ENCODE measurements around the gene CEP170B. TPM values are rescaled to one million over a fixed set of nuclear protein-coding genes. Genes with fewer than 3 reads are reported as not detected.
"Not testable (repeated sequence)": the region's sequence is repeated elsewhere in the genome, so short reads cannot be mapped to it uniquely, and the experiment has no call there.

Gene CEP170B
- polyA plus RNA-seq, 6 donors from 2014 or later, result not detected

DNA sequence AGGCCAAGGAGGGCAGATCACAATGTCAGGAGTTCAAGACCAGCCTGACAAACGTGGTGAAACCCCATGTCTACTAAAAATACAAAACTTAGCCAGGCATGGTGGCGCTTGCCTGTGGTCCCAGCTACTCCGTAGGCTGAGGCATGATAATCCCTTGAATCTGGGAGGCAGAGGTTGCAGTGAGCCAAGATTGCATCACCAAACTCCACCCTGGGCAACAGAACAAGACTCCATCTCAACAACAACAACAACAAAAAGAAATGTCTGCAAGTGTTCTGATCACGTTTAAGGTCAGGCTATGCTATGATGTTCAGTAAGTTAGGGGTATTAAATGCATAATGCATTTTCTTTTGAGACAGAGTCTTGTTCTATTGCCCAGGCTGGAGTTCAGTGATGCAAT lies 52.9 kb downstream of the CEP170B start:
- no peak overlapping the region for H3K4me3 Mint-ChIP-seq
- H3K27me3 Mint-ChIP-seq, result no peaks in the 10 kb centered on the region
- no peak for DNase-seq
- peaks cover 0 to 4% (median 0%) of the 10 kb centered on the region in 7 donors for H3K9me3 Mint-ChIP-seq
- no peaks in the 10 kb centered on the region for H3K36me3 Mint-ChIP-seq
- peak overlapping the region in 1 of 6 donors; percentile 2 for H3K27ac Mint-ChIP-seq
- ATAC-seq (ENCODE audit: low read depth in 2 of 2), result no peak
- H3K4me1 Mint-ChIP-seq, result peaks cover 3 to 26% (median 22%) of the 10 kb centered on the region in 3 donors

DNA sequence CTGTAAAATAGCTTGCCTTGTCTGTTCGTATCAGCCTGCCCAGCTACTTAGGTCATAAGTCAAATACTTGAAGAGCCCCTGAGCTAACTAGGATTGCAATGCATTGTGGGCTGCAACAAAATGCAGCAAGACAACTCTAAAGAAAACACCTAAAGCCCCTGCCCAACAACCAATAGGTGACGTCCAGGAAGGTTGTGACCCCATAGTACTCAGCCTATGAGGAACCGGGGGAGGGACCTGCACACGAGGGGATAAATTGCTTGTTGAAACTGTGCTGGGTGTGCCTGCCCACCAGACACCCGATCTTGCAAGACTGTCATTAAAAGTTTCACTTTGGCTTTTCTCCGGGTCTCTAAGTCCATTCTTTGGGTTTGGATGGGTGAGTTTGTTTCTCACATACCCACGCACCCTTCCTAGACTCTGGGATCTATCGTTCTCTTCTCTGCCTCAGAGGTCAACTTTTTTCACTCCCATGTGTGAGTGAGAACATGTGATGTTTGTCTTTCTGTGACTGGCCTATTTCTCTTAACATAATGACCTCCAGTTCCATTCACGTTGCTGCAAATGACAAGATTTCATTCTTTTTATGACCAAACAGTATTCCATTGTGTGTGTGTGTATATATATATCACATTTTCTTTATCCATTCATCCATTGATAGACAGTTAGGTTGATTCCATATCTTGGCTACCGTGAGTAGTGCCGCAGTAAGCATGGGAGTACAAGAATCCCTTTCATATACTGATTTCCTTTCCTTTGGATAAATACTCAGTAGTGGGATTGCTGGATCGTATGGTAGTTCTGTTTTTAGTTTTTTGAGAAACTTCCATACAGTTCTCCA lies 54.3 kb downstream of the CEP170B start:
- not testable (repeated sequence) for DNase-seq; H3K9me3 Mint-ChIP-seq; ATAC-seq (ENCODE audit: low read depth in 2 of 2); H3K27ac Mint-ChIP-seq; H3K4me3 Mint-ChIP-seq; H3K36me3 Mint-ChIP-seq; H3K27me3 Mint-ChIP-seq
- peaks cover 16 to 33% (median 30%) of the 10 kb centered on the region in 3 donors for H3K4me1 Mint-ChIP-seq

DNA sequence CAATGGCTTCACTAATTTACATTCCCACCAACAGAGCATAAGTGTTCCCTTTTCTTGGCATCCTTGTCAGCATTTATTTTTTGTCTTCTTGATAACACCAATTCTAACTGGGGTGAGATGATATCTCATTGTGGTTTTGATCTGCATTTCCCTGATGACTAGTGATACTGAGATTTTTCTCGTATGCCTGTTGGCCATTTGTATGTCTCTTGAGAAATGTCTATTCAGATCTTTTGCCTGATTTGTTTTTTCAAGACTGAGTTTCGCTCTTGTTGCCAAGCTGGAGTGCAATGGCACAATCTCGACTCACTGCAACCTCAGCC lies 54.9 kb downstream of the CEP170B start:
- Mint-ChIP-seq H3K4me3 (no peak overlapping the region), H3K9me3 (peaks cover 0 to 2% (median 0%) of the 10 kb centered on the region in 7 donors), H3K27me3 (no peaks in the 10 kb centered on the region), H3K36me3 (no peaks in the 10 kb centered on the region), H3K4me1 (peaks cover 22 to 38% (median 36%) of the 10 kb centered on the region in 3 donors), H3K27ac (no peak overlapping the region)
- ATAC-seq (ENCODE audit: low read depth in 2 of 2), result no peak
- DNase-seq, result no peak

DNA sequence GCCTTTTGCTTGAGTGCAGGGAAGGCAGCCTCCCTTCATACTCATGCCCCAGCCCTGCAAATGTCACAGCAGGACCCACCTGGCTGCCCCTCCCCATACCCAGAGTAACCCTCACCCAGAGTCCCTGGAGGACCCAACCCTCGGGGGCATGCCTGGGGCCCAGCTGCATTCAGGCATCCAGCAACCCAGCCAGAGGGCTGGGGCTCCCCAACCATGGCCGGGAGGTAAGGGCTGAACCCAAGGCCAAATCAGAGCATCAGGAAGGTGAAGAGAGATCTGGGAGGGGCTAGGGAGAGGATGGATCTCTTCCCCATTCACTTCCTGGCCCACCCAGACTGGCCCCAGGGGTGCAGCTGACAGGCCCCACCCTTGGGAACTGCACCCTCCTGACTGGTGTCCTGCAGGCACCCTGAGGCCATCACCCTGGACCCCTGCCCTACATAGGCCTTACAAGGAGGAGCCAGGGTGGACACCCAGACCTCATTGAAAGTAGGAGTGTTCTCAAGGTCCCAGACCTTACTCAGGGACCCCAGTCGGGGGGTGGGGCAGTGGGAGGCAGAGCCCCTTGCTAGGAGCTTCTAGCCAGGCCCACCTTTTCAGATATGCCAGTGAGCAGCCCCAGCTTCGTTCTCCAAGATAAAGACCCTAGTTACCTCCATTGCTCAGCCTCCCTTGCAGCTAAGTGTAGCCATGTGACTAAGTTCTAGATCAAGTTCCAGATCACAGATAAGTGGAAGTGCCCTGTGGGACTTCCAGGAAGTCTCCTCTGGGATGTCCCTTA lies 58.8 kb downstream of the CEP170B start:
- Mint-ChIP-seq H3K36me3 (no peaks in the 10 kb centered on the region), H3K27ac (peak overlapping the region; percentile 87 to 96 (median 91)), H3K4me3 (peak overlapping the region; percentile 88 to 96 (median 92)), H3K27me3 (no peaks in the 10 kb centered on the region), H3K4me1 (peaks cover 41 to 71% (median 56%) of the 10 kb centered on the region in 3 donors), H3K9me3 (peaks cover 0 to 2% (median 0%) of the 10 kb centered on the region in 7 donors)
- peak; percentile 34 for DNase-seq
- ATAC-seq (ENCODE audit: low read depth in 2 of 2), result no peak

DNA sequence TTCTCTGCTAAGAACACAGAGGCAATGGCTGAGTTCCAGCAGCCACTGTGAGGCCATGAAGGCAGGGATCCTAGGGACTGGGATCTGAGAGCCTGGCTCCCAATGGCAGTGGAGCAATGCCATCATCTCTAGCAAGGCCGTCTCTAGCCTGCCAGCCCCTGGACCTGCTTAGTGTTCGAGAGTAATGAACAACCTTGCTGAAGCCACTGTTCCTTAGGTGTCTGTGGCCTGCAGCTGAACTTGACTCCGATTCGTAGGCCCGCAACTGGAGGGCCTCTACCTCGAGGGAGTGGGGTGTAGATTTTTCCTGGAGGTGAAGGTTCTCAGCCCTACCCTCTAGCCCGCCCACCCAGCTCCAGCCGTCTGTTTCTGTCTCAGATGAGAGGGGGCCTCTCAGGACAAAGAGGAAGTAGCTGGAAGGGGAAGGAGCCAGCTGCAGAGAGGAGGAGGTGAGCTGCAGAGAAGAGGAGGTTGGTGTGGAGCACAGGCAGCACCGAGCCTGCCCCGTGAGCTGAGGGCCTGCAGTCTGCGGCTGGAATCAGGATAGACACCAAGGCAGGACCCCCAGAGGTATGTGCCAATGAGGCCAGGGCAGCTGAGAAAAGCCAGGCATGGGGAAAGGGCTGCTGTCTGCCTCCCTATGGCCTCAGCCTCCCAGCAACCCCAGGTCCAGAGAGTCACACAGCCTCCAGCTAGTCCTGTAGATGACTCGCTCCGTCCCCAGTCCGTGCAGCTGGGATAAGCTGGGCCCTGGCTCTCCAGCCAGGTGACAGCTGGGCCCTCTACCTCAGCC lies 59.5 kb downstream of the CEP170B start, which contains the start of gene PLD4:
TSS of gene PLD4 (plus strand) at position 459 of the 793 bp plus-strand sequence. CDS start 2,262 bp downstream, outside the sequence.
- Mint-ChIP-seq H3K27ac (peak within 1 kb of the TSS; percentile 87 to 96 (median 91)), H3K9me3 (peaks cover 0 to 2% (median 0%) of the 10 kb centered on the region in 7 donors), H3K4me3 (peak within 1 kb of the TSS; percentile 88 to 96 (median 92)), H3K4me1 (peaks cover 43 to 74% (median 56%) of the 10 kb centered on the region in 3 donors), H3K27me3 (no peaks in the 10 kb centered on the region), H3K36me3 (no peaks in the 10 kb centered on the region)
- DNase-seq (peak; percentile 79), ATAC-seq (ENCODE audit: low read depth in 2 of 2) (peak; percentile 58 to 61)

DNA sequence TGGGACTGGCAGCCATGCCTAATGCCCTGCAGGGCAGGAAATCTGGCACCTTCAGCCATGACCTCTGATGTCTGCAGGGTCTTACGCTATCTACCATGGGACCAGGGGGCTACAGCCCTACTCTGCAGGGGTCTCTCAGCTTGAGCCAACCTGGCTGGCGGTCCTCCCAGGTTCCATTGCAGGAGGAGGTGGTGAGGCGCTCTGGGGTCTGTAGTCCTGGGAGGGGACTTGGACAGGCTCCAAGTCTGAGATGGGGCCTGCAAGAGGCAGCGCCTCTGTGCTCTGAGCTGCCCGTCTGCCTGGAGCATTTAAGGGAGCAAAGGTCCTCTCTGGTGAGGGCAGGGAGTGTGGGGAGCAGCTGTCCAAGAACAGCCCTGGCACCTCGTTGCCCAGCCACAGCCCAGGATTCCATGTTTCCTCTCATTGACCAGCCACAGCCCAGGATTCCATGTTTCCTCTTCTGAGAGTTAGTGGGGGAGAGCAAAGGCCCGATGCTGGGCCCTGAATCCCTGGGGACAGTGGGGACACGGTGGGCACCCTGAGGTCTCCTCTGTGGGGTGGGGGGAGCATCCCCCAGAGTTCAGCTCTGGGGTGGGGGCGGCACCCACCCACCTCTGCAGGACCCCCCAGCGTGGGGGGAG lies 60.3 kb downstream of the CEP170B start:
- Mint-ChIP-seq H3K4me1 (peaks cover 43 to 74% (median 58%) of the 10 kb centered on the region in 3 donors), H3K27ac (peak overlapping the region in 5 of 6 donors; percentile 60 to 94 (median 91)), H3K4me3 (peak overlapping the region; percentile 88 to 96 (median 92)), H3K9me3 (peaks cover 0 to 2% (median 0%) of the 10 kb centered on the region in 7 donors), H3K27me3 (no peaks in the 10 kb centered on the region), H3K36me3 (no peaks in the 10 kb centered on the region)
- DNase-seq (no peak), ATAC-seq (ENCODE audit: low read depth in 2 of 2) (no peak)

DNA sequence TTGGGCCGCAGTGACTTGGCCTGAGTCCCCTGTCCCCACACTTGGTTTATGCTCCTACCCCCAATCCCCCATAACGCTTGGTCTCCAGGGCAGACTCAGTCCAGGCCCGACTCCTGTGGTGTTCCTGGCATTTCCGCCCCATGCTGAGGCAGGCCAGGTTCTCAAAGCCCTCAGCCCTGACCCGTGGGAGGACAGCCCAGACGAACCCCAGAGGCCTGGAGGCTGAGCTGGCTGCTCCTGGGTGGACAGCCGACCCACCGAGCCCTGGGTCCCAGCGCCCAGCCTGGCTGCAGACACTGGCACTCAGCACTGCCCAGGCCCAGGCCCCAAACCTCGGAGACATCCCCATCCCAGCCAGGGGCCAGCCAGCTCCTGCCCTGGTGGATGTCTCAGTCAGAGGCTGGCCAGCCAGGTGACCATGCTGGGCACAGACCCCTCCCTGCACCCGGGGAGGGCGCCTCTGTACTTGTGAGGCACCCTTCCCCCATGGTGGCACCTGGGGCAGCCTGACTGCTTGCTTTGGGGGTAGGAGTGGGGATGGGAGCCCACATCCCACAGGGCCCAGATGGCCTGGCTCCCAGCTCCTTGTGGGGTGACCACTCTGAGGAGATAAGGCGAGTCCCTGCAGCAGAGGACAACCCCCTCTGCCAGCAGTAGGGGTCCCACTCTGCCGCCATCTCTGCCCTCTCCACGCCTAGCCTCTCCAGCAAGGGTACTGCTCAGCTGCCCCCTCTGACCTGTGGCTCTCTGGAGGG lies 61.0 kb downstream of the CEP170B start:
- DNase-seq (no peak), ATAC-seq (ENCODE audit: low read depth in 2 of 2) (no peak)
- H3K9me3 Mint-ChIP-seq, result peaks cover 0 to 2% (median 0%) of the 10 kb centered on the region in 7 donors
- peak overlapping the region; percentile 59 to 98 (median 85) for H3K27ac Mint-ChIP-seq
- H3K27me3 Mint-ChIP-seq, result no peaks in the 10 kb centered on the region
- peaks cover 43 to 73% (median 57%) of the 10 kb centered on the region in 3 donors for H3K4me1 Mint-ChIP-seq
- H3K36me3 Mint-ChIP-seq, result no peaks in the 10 kb centered on the region
- peak overlapping the region; percentile 88 to 96 (median 92) for H3K4me3 Mint-ChIP-seq

DNA sequence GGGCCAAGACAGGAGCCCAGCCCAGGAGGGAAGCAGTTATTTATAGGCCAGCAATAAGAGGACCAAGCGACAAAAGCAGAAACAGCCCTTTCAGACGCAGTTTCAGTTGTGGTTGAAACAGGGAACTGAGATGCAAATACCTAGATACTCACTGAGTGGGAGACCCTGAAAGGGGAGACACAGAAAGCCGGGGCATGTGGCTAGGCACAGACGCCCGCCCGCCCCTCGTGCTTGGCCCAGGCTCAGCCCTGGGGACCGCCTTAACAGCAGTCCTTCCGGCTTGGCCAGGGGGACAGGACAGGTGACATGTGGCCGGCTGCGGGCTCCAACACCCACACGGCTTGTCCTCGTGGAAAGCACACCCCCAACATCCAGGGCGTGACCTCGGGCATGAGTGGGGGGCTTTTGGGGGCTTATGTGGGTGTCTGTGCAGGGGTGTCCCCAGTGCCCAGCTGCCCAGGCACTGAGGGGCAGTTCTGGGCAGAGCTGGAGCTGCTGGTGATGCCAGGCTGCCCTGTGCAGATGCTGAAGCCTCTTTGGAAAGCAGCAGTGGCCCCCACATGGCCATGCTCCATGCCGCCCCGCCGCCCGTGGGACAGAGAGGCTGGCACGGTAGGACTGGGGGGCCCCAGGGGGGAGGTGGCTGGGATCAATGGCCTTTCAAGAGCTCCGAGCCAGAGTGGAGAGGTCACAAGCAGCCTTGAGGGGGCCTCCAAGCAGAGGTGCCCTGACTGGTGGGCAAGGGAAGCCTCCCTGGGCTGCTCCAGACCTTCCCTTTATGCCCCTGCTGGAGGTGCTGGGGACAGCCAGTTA lies 61.8 kb downstream of the CEP170B start:
- ATAC-seq (ENCODE audit: low read depth in 2 of 2), result peak; percentile 80 to 81
- no peaks in the 10 kb centered on the region for H3K27me3 Mint-ChIP-seq
- peak overlapping the region; percentile 59 to 98 (median 85) for H3K27ac Mint-ChIP-seq
- peak overlapping the region; percentile 84 to 96 (median 90) for H3K4me3 Mint-ChIP-seq
- peaks cover 43 to 65% (median 50%) of the 10 kb centered on the region in 3 donors for H3K4me1 Mint-ChIP-seq
- DNase-seq, result peak; percentile 87
- H3K9me3 Mint-ChIP-seq, result peaks cover 0 to 2% (median 0%) of the 10 kb centered on the region in 7 donors
- H3K36me3 Mint-ChIP-seq, result no peaks in the 10 kb centered on the region

DNA sequence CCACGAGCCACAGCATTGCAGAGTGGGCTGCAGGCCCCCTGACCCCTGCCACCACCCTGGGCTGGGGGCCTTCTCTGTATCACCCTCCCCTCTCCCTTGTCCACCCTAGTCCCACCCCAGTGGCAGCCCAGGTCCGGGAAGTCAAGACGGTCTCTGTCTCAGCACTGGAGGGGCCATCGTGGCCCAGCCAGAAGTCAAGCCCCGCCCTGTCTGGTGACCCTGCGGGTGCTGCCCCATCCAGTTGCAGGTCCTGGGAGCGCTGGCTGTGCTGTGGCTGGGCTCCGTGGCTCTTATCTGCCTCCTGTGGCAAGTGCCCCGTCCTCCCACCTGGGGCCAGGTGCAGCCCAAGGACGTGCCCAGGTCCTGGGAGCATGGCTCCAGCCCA lies 62.4 kb downstream of the CEP170B start:
- H3K4me3 Mint-ChIP-seq, result peak overlapping the region in 7 of 8 donors; percentile 56 to 92 (median 84)
- no peaks in the 10 kb centered on the region for H3K27me3 Mint-ChIP-seq
- no peak overlapping the region for H3K27ac Mint-ChIP-seq
- ATAC-seq (ENCODE audit: low read depth in 2 of 2) (no peak), DNase-seq (no peak)
- H3K9me3 Mint-ChIP-seq, result peaks cover 0 to 2% (median 0%) of the 10 kb centered on the region in 7 donors
- no peaks in the 10 kb centered on the region for H3K36me3 Mint-ChIP-seq
- H3K4me1 Mint-ChIP-seq, result peaks cover 43 to 62% (median 44%) of the 10 kb centered on the region in 3 donors

DNA sequence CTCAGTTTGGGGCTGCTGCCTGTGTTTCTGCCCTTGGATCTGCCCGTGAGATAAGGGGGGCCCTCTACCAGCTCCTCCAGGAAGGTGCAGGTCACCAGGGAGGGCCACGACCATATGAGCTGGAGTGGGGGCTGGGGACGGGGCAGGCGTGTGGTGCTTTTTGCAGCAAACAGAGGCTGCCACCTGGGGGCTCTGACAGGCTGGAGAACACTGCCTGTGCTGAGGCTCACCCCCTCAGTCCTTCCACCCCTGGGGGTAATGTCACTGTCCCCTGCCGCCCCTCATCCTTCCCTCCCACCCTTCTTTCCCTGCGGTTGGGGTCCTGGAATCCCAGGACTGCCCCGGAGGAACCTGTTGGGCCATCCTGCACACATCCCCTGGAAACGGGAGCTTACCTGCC lies 62.8 kb downstream of the CEP170B start:
- H3K27ac Mint-ChIP-seq, result no peak overlapping the region
- H3K9me3 Mint-ChIP-seq, result peaks cover 0 to 2% (median 0%) of the 10 kb centered on the region in 7 donors
- ATAC-seq (ENCODE audit: low read depth in 2 of 2) (no peak), DNase-seq (no peak)
- H3K27me3 Mint-ChIP-seq, result no peaks in the 10 kb centered on the region
- H3K4me1 Mint-ChIP-seq, result peaks cover 40 to 59% (median 42%) of the 10 kb centered on the region in 3 donors
- H3K4me3 Mint-ChIP-seq, result peak overlapping the region in 7 of 8 donors; percentile 3 to 92 (median 81)
- H3K36me3 Mint-ChIP-seq, result no peaks in the 10 kb centered on the region

DNA sequence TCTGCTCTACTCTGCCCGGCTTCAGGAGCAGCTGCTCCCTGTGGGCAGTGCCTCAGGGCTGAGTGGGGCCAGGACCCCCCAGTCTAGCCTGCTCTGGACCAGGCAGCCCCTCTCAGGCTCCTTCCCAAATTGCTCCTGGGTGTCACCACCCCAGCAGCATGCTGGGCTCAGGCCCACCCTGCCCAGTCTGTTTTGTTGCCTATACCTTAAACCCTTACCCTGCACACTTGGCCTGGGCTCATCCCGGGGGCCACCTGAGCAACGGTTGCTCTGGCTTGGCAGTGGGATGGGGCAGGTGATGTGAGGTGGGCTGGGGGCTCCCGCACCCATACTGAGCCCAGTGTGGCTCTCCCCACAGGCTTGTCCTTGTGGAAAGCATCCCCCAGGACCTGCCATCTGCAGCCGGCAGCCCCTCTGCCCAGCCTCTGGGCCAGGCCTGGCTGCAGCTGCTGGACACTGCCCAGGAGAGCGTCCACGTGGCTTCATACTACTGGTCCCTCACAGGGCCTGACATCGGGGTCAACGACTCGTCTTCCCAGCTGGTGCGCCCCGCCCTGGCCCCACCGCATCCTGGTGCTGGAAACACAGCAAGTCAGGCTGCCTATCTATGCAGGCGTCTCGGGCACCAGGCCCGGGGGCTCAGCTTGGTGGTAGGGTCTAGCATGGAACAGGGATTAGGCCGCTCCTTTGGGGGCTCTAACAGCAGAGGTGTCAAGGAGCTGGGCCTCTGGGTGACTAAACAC lies 63.5 kb downstream of the CEP170B start:
- H3K4me1 Mint-ChIP-seq, result peaks cover 33 to 57% (median 39%) of the 10 kb centered on the region in 3 donors

More for the DNA sequence above, 63.5 kb downstream of the CEP170B start:
- peak overlapping the region in 4 of 8 donors; percentile 5 to 89 (median 39) for H3K4me3 Mint-ChIP-seq
- H3K27me3 Mint-ChIP-seq, result no peaks in the 10 kb centered on the region
- no peaks in the 10 kb centered on the region for H3K36me3 Mint-ChIP-seq
- DNase-seq (no peak), ATAC-seq (ENCODE audit: low read depth in 2 of 2) (no peak)
- H3K9me3 Mint-ChIP-seq, result peaks cover 0 to 2% (median 0%) of the 10 kb centered on the region in 7 donors
- peak overlapping the region in 2 of 6 donors; percentile 17 to 49 for H3K27ac Mint-ChIP-seq
